Measurements from ENCODE around the gene STOX1. TPM values are rescaled to one million over a fixed set of nuclear protein-coding genes. Genes with fewer than 3 reads are reported as not detected.
"Not testable (repeated sequence)": the region's sequence is repeated elsewhere in the genome, so short reads cannot be mapped to it uniquely, and the experiment has no call there.

The STOX1 gene
- total and polyA plus RNA-seq, 3 donors from 2014 or later, result 3.2 to 4.6 (median 3.8) TPM

- Histone ChIP-seq H3K4me1 (no peaks in the 10 kb centered on the region), H3K27me3 (no peaks in the 10 kb centered on the region), H3K9me3 (no peaks in the 10 kb centered on the region), H3K36me3 (ENCODE audit: low read depth, missing control alignments) (no peaks in the 10 kb centered on the region), H3K27ac (no peak overlapping the region), H3K4me3 (no peak overlapping the region)
- no peak for TF ChIP-seq POLR2A (IDR thresholded peaks at IDR 0.05)
- TF ChIP-seq CTCF (IDR thresholded peaks at IDR 0.05), result no peak
- DNase-seq, result no peak
- 58 to 59% methylated on average over 2 of the region's 2 CpGs for WGBS, 2 donors
- intact Hi-C loops (cut with DNase I; ENCODE audit: low total_unique reads), result no loop called here
Measured at GRCh38 chr10:68800211-68800610, 27.1 kb upstream of the STOX1 start.

GRCh38 chr10:68804692-68805091 is 22.6 kb upstream of the STOX1 start:
- no peaks in the 10 kb centered on the region for H3K4me1 ChIP-seq
- intact Hi-C loops (cut with DNase I; ENCODE audit: low total_unique reads), result no loop called here
- 97 to 100% methylated on average over 1 of the region's 1 CpG for WGBS, 2 donors

GRCh38 chr10:68810830-68811229 is 16.5 kb upstream of the STOX1 start:
- WGBS, 2 donors, result 94 to 95% methylated on average over 9 of the region's 9 CpGs
- DNase-seq; H3K36me3 ChIP-seq (ENCODE audit: low read depth, missing control alignments); H3K4me3 ChIP-seq; H3K4me1 ChIP-seq; intact Hi-C loops (cut with DNase I; ENCODE audit: low total_unique reads); H3K27ac ChIP-seq; H3K27me3 ChIP-seq; H3K9me3 ChIP-seq: not testable (repeated sequence)

More at GRCh38 chr10:68804692-68805091, 22.6 kb upstream of the STOX1 start:
- Histone ChIP-seq H3K27ac (no peak overlapping the region), H3K36me3 (ENCODE audit: low read depth, missing control alignments) (no peaks in the 10 kb centered on the region), H3K9me3 (no peaks in the 10 kb centered on the region), H3K4me3 (no peak overlapping the region), H3K27me3 (no peaks in the 10 kb centered on the region)
- no peak for TF ChIP-seq CTCF (IDR thresholded peaks at IDR 0.05)
- TF ChIP-seq POLR2A (IDR thresholded peaks at IDR 0.05), result no peak
- DNase-seq, result no peak

GRCh38 chr10:68811314-68812009 is 15.9 kb upstream of the STOX1 start:
- H3K4me1 ChIP-seq, result no peaks in the 10 kb centered on the region
- H3K9me3 ChIP-seq, result no peaks in the 10 kb centered on the region
- no peak overlapping the region for H3K27ac ChIP-seq
- intact Hi-C loops (cut with DNase I; ENCODE audit: low total_unique reads), result no loop called here
- H3K36me3 ChIP-seq (ENCODE audit: low read depth, missing control alignments), result no peaks in the 10 kb centered on the region
- no peaks in the 10 kb centered on the region for H3K27me3 ChIP-seq
- H3K4me3 ChIP-seq, result no peak overlapping the region
- no peak for TF ChIP-seq CTCF (IDR thresholded peaks at IDR 0.05)
- TF ChIP-seq POLR2A (IDR thresholded peaks at IDR 0.05), result no peak
- DNase-seq, result no peak
- WGBS, 2 donors, result 83 to 85% methylated on average over 7 of the region's 7 CpGs

- TF ChIP-seq POLR2A (IDR thresholded peaks at IDR 0.05), result no peak
- TF ChIP-seq CTCF (IDR thresholded peaks at IDR 0.05), result no peak
- intact Hi-C loops (cut with DNase I; ENCODE audit: low total_unique reads), result no loop called here
- Histone ChIP-seq H3K4me3 (no peak overlapping the region), H3K27ac (no peak overlapping the region), H3K9me3 (no peaks in the 10 kb centered on the region), H3K36me3 (ENCODE audit: low read depth, missing control alignments) (no peaks in the 10 kb centered on the region), H3K27me3 (no peaks in the 10 kb centered on the region), H3K4me1 (no peaks in the 10 kb centered on the region)
- 82 to 100% methylated on average over 1 to 4 of the region's 4 CpGs for WGBS, 2 donors
- no peak for DNase-seq
Measured at GRCh38 chr10:68812420-68812819, 14.9 kb upstream of the STOX1 start.

All from testis (tissue), 3 donors.